CD4-positive, alpha-beta T cell (primary cell): ENCODE measurements around the gene CFAP157. TPM values are rescaled to one million over a fixed set of nuclear protein-coding genes. Genes with fewer than 3 reads are reported as not detected.

ENCODE experiments used
- ATAC-seq: fragments of 200-7000 bp; cut with Tn5 transposase; one replicate; pipeline ENCODE4 v1.10.0; 2022; ENCODE audit warnings: mild to moderate bottlenecking; ENCODE audit not compliant: poor library complexity
- CTCF ChIA-PET: fragments of 350-600 bp; sonication (Branson Sonifier 250); formaldehyde crosslinking; loops from one replicate; lab custom pipeline; 2021; ENCODE audit warnings: antibody characterized with exemption, inconsistent platforms; lab: Charles Lee
- POLR2A ChIA-PET: fragments of 350-600 bp; sonication (Branson Sonifier 250); formaldehyde crosslinking; loops from one replicate; lab custom pipeline; 2021; ENCODE audit warnings: antibody characterized with exemption, inconsistent platforms; lab: Charles Lee
- DNase-seq, 14 experiments: peaks; one replicate each; pipeline ENCODE4 v3.0.0-alpha.2; 2013 to 2020; ENCODE audit warnings: mixed read lengths in 2 of 14
- H3K27ac ChIP-seq, 2 donors: one replicate each; pipeline versions ENCODE4 v1.5.1 to v1.7.0; 2013; ENCODE audit warnings: low read length in 2 of 2, low read depth in 1 of 2, mild to moderate bottlenecking in 1 of 2
- H3K27me3 ChIP-seq, 2 experiments: 1 replicate in 1 of 2; 2 replicates in 1 of 2; pipeline versions ENCODE4 v1.6.1 to v1.7.0; 2013; ENCODE audit warnings: low read length in 2 of 2, control low read depth in 1 of 2, mild to moderate bottlenecking in 1 of 2, moderate library complexity in 1 of 2; ENCODE audit not compliant: insufficient read depth in 2 of 2, control insufficient read depth in 1 of 2
- H3K36me3 ChIP-seq: one replicate; pipeline ENCODE4 v1.6.1; 2013; ENCODE audit warnings: low read length, control low read depth; ENCODE audit not compliant: insufficient read depth
- H3K4me1 ChIP-seq: one replicate; pipeline ENCODE4 v1.6.1; 2013; ENCODE audit warnings: low read length, control low read depth; ENCODE audit not compliant: insufficient read depth
- H3K4me3 ChIP-seq: one replicate; pipeline ENCODE4 v1.5.1; 2013; ENCODE audit warnings: mild to moderate bottlenecking, low read length, moderate library complexity
- H3K9me3 ChIP-seq, 2 experiments: 1 replicate in 1 of 2; 2 replicates in 1 of 2; pipeline versions ENCODE4 v1.6.1 to v1.7.0; 2013; ENCODE audit warnings: low read length in 2 of 2, mild to moderate bottlenecking in 2 of 2, control low read depth in 1 of 2, moderate library complexity in 1 of 2; ENCODE audit not compliant: control insufficient read depth in 1 of 2, insufficient read depth in 1 of 2
- H3K27ac Mint-ChIP-seq: one replicate; pipeline ENCODE4 v1.8.0; 2020; ENCODE audit warnings: mixed read lengths
- H3K27me3 Mint-ChIP-seq: one replicate; pipeline ENCODE4 v1.8.0; 2021; ENCODE audit warnings: mixed read lengths
- H3K36me3 Mint-ChIP-seq: one replicate; pipeline ENCODE4 v1.8.0; 2021; ENCODE audit warnings: low read depth, mixed read lengths
- H3K4me1 Mint-ChIP-seq: one replicate; pipeline ENCODE4 v1.8.0; 2021; ENCODE audit warnings: low read depth, mixed read lengths
- H3K4me3 Mint-ChIP-seq: one replicate; pipeline ENCODE4 v1.8.0; 2020; ENCODE audit warnings: mild to moderate bottlenecking, mixed read lengths
- H3K9me3 Mint-ChIP-seq: one replicate; pipeline ENCODE4 v1.8.0; 2020; ENCODE audit warnings: mixed read lengths
- intact Hi-C, 2 experiments: fragments of 100-400 bp; cut with DNase I in 1 of 2; cut with micrococcal nuclease in 1 of 2; formaldehyde crosslinking; loops; one replicate each; pipeline versions ENCODE4 v1.15.1 to v1.9.0; 2023 to 2025; cut with DNase I, micrococcal nuclease
- total RNA-seq, 174 experiments: library from RNA in 2 of 174; stranded (reverse) in 2 of 174; gene quantifications; one replicate each; pipeline ENCODE4 v1.2.3 and lab custom pipeline; 2021 to 2026
- TF ChIP-seq, protein P1 (sequence below): fragments of 200-600 bp; IDR thresholded peaks from one replicate; pipeline ENCODE4 v1.8.0; 2022; ENCODE audit warnings: antibody characterized with exemption, mild to moderate bottlenecking

The CFAP157 gene
- total RNA-seq, 2 experiments from 2014 or later, result 0.11 TPM; not detected in 1

DNA sequence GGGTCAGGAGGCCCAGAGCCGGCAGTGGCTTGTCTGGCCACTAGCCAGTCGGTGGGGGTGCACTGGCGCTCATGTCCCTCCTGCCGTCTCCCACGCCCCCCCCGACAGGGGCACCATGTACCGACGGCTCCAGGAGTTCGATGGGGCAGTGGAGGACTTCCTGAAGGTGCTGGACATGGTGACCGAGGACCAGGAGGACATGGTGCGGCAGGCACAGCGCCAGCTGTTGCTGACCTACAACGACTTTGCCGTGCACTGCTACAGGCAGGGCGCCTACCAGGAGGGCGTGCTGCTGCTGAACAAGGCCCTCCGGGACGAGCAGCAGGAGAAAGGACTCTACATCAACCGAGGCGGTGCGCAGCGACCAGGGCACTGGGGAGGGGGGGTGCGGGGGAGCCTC lies 17.2 kb downstream of the CFAP157 start:
- Mint-ChIP-seq H3K27me3 (no peaks in the 10 kb centered on the region), H3K4me3 (no peak overlapping the region), H3K36me3 (no peaks in the 10 kb centered on the region), H3K9me3 (no peaks in the 10 kb centered on the region), H3K27ac (no peak overlapping the region), H3K4me1 (peaks cover 10% of the 10 kb centered on the region)
- ATAC-seq, result no peak
- Histone ChIP-seq H3K27ac (no peak overlapping the region), H3K4me1 (peaks cover 36% of the 10 kb centered on the region), H3K27me3 (no peaks in the 10 kb centered on the region), H3K36me3 (no peaks in the 10 kb centered on the region), H3K4me3 (no peak overlapping the region), H3K9me3 (no peaks in the 10 kb centered on the region)
- TF ChIP-seq, protein P1, sequence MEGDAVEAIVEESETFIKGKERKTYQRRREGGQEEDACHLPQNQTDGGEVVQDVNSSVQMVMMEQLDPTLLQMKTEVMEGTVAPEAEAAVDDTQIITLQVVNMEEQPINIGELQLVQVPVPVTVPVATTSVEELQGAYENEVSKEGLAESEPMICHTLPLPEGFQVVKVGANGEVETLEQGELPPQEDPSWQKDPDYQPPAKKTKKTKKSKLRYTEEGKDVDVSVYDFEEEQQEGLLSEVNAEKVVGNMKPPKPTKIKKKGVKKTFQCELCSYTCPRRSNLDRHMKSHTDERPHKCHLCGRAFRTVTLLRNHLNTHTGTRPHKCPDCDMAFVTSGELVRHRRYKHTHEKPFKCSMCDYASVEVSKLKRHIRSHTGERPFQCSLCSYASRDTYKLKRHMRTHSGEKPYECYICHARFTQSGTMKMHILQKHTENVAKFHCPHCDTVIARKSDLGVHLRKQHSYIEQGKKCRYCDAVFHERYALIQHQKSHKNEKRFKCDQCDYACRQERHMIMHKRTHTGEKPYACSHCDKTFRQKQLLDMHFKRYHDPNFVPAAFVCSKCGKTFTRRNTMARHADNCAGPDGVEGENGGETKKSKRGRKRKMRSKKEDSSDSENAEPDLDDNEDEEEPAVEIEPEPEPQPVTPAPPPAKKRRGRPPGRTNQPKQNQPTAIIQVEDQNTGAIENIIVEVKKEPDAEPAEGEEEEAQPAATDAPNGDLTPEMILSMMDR, result no peak
- intact Hi-C loops, result no loop called here
- POLR2A ChIA-PET, result interaction anchor here (0.6 to 1.1 kb wide), 2 partner anchors 8 to 724 kb away, joined by 4 read pairs; partner anchors contain the start of genes PTRH1 and TTC16
- DNase-seq, result no peak
- CTCF ChIA-PET, result interaction anchor here (2.7 kb wide), 1 partner anchor 11 kb away, joined by 7 read pairs; the partner anchor contains the start of gene TOR2A

DNA sequence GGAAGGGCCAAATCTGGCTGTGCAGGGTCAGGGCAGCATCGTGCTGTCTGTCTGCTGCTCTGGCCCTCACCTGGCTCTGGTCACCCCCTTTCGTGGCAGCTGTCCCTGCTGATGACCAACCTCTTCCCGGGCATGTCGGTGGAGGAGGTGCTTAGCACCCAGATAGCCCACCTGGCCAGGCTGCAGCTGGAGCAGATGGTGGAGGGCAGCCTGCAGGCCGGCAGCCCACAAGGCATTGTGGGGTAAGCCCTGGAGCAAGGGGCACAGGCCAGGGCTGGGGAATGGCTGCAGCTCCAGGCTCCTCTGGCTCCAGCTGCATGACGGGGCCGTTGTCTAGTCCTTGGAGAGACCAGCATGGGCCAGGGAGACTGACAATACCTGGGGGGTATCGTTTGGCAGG lies 20.1 kb downstream of the CFAP157 start:
- ChIA-PET CTCF (no interaction called here), POLR2A (no interaction called here)
- no peak for ATAC-seq
- Histone ChIP-seq H3K4me1 (peaks cover 10% of the 10 kb centered on the region), H3K9me3 (no peaks in the 10 kb centered on the region), H3K27ac (no peak overlapping the region), H3K36me3 (peaks cover 9% of the 10 kb centered on the region), H3K4me3 (no peak overlapping the region), H3K27me3 (no peaks in the 10 kb centered on the region)
- intact Hi-C loops, result no loop called here
- H3K36me3 Mint-ChIP-seq, result peaks cover 4% of the 10 kb centered on the region
- no peak for DNase-seq
- no peak overlapping the region for H3K27ac Mint-ChIP-seq
- no peak overlapping the region for H3K4me3 Mint-ChIP-seq
- TF ChIP-seq, protein P1, result no peak
- H3K27me3 Mint-ChIP-seq, result no peaks in the 10 kb centered on the region
- no peaks in the 10 kb centered on the region for H3K4me1 Mint-ChIP-seq
- no peaks in the 10 kb centered on the region for H3K9me3 Mint-ChIP-seq

DNA sequence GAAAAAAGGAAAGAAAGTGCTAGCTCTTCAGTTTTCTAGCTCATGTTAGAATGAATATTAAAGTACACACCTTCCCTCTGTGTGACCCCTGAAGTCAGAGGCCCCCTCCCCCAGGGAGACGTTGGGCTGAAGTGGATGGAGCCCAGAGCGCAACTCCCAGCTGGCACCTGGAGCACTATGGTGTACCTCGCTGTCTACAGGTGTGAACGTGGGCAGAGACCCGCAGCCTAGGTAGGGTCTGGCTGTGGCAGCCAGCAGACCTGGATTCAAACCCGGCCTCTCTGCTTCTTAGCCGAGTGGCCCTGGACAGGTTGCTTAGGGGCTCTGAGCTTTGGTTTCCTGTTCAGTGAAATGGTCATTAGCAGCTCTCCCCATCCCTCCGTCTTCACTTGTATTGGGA lies 22.0 kb downstream of the CFAP157 start:
- Histone ChIP-seq H3K27ac (no peak overlapping the region), H3K4me1 (peaks cover 4% of the 10 kb centered on the region), H3K9me3 (no peaks in the 10 kb centered on the region), H3K4me3 (no peak overlapping the region), H3K36me3 (peaks cover 22% of the 10 kb centered on the region), H3K27me3 (no peaks in the 10 kb centered on the region)
- Mint-ChIP-seq H3K27me3 (no peaks in the 10 kb centered on the region), H3K27ac (no peak overlapping the region), H3K4me1 (no peaks in the 10 kb centered on the region), H3K9me3 (no peaks in the 10 kb centered on the region), H3K4me3 (no peak overlapping the region), H3K36me3 (peaks cover 5% of the 10 kb centered on the region)
- DNase-seq (no peak), ATAC-seq (no peak)
- ChIA-PET POLR2A (interaction anchor here (1.3 kb wide), 1 partner anchor 57 kb away, joined by 3 read pairs; no protein-coding TSS in a partner anchor), CTCF (interaction anchor here (0.6 kb wide), 1 partner anchor 28 kb away, joined by 3 read pairs; no protein-coding TSS in a partner anchor)
- intact Hi-C loops, result loop anchor here in 1 of 2 experiments (1.0 kb wide), 1 partner anchor 137 kb away; no protein-coding TSS in a partner anchor
- TF ChIP-seq, protein P1, result no peak
